ENCODE data around the gene FCMR. TPM values are rescaled to one million over a fixed set of nuclear protein-coding genes. Genes with fewer than 3 reads are reported as not detected.
"Not testable (repeated sequence)": the region's sequence is repeated elsewhere in the genome, so short reads cannot be mapped to it uniquely, and the experiment has no call there.

FCMR gene
- total RNA-seq, 1 donor from 2014 or later, result 8.4 TPM

- no peak for DNase-seq (ENCODE audit: low spot score)
- no peak overlapping the region for H3K4me3 Mint-ChIP-seq (ENCODE audit: unreplicated experiment)
- H3K4me1 Mint-ChIP-seq (ENCODE audit: unreplicated experiment), result no peaks in the 10 kb centered on the region
- no peaks in the 10 kb centered on the region for H3K36me3 Mint-ChIP-seq (ENCODE audit: low read depth, unreplicated experiment)
- H3K27ac Mint-ChIP-seq (ENCODE audit: unreplicated experiment), result no peak overlapping the region
- no peaks in the 10 kb centered on the region for H3K9me3 Mint-ChIP-seq (ENCODE audit: unreplicated experiment)
- H3K27me3 Mint-ChIP-seq (ENCODE audit: unreplicated experiment), result peaks cover 4% of the 10 kb centered on the region
- TF ChIP-seq CTCF (IDR thresholded peaks at IDR 0.05; ENCODE audit: unreplicated experiment), result no peak
Measured at GRCh38 chr1:206855859-206856258, 65.9 kb downstream of the FCMR start.

GRCh38 chr1:206854401-206855129 lies 67.2 kb downstream of the FCMR start:
- H3K4me3 Mint-ChIP-seq (ENCODE audit: unreplicated experiment), result no peak overlapping the region
- DNase-seq (ENCODE audit: low spot score), result no peak
- H3K36me3 Mint-ChIP-seq (ENCODE audit: low read depth, unreplicated experiment), result no peaks in the 10 kb centered on the region
- peaks cover 3% of the 10 kb centered on the region for H3K27me3 Mint-ChIP-seq (ENCODE audit: unreplicated experiment)
- no peaks in the 10 kb centered on the region for H3K4me1 Mint-ChIP-seq (ENCODE audit: unreplicated experiment)
- no peak for TF ChIP-seq CTCF (IDR thresholded peaks at IDR 0.05; ENCODE audit: unreplicated experiment)
- H3K9me3 Mint-ChIP-seq (ENCODE audit: unreplicated experiment), result no peaks in the 10 kb centered on the region
- H3K27ac Mint-ChIP-seq (ENCODE audit: unreplicated experiment), result no peak overlapping the region

- not testable (repeated sequence) for H3K27me3 Mint-ChIP-seq (ENCODE audit: unreplicated experiment); H3K27ac Mint-ChIP-seq (ENCODE audit: unreplicated experiment); H3K4me3 Mint-ChIP-seq (ENCODE audit: unreplicated experiment); H3K4me1 Mint-ChIP-seq (ENCODE audit: unreplicated experiment); DNase-seq (ENCODE audit: low spot score); H3K9me3 Mint-ChIP-seq (ENCODE audit: unreplicated experiment); H3K36me3 Mint-ChIP-seq (ENCODE audit: low read depth, unreplicated experiment)
Measured at GRCh38 chr1:206853696-206854095, 68.0 kb downstream of the FCMR start.

Other genes with a start within 250 kb of the FCMR start
- 109 TPM for gene MAPKAPK2, start 237.0 kb downstream of the FCMR start, total RNA-seq (ENCODE audit: unreplicated experiment)
- not detected for gene IL19, start 151.2 kb downstream of the FCMR start, total RNA-seq (ENCODE audit: unreplicated experiment)
- not detected for gene IL10, start 149.4 kb downstream of the FCMR start, total RNA-seq (ENCODE audit: unreplicated experiment)
- gene IL20, start 56.3 kb downstream of the FCMR start, total RNA-seq (ENCODE audit: unreplicated experiment), result not detected
- not detected for gene IL24, start 24.5 kb downstream of the FCMR start, total RNA-seq (ENCODE audit: unreplicated experiment)
- gene PIGR, start 24.5 kb upstream of the FCMR start, total RNA-seq (ENCODE audit: unreplicated experiment), result not detected
- not detected for gene FCAMR, start 48.5 kb upstream of the FCMR start, total RNA-seq (ENCODE audit: unreplicated experiment)
- 0.08 TPM for gene C1orf116, start 110.8 kb upstream of the FCMR start, total RNA-seq (ENCODE audit: unreplicated experiment)
- 9.0 TPM for gene YOD1, start 129.3 kb upstream of the FCMR start, total RNA-seq (ENCODE audit: unreplicated experiment)
- gene PFKFB2, start 131.3 kb upstream of the FCMR start, total RNA-seq (ENCODE audit: unreplicated experiment), result 8.9 TPM
- gene C4BPB, start 166.9 kb upstream of the FCMR start, total RNA-seq (ENCODE audit: unreplicated experiment), result 6.6 TPM
- gene C4BPA, start 182.3 kb upstream of the FCMR start, total RNA-seq (ENCODE audit: unreplicated experiment), result not detected

All from endothelial cell (in vitro differentiated cells).